ENCODE measurements around the gene EIF3B. TPM values are rescaled to one million over a fixed set of nuclear protein-coding genes. Genes with fewer than 3 reads are reported as not detected.

EIF3B gene
- total RNA-seq, 2 experiments from 2014 or later = 181 to 225 TPM

DNA sequence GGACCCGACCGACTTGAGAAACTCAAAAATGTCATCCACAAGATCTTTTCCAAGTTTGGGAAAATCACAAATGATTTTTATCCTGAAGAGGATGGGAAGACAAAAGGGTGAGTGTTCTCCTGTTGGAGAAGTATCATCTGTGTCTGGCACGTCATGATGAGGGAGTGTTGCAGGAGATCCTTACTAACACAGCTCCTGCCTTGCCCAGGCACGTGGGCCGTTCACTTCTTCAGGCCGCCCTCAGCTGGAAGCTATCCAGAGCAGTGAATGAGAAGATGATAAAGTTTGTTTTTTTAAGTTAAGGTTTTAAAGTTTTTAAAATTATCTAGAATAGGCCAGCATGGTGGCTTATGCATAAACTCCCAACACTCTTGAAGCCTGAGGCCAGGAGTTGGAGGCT is 6.2 kb downstream of the EIF3B start:
- DNase-seq (ENCODE audit: low spot score) = no peak
- H3K79me2 ChIP-seq (ENCODE audit: insufficient read depth, low read depth, low read length) = peaks cover 58% of the 10 kb centered on the region
- ChIA-PET CTCF (ENCODE audit: unreplicated experiment) (no interaction called here), POLR2A (interaction anchor here (1.2 kb wide), 1 partner anchor 242 kb away, joined by 3 read pairs; no protein-coding TSS in a partner anchor)
- H3K9me3 ChIP-seq (ENCODE audit: low read length) = no peaks in the 10 kb centered on the region
- peaks cover 11% of the 10 kb centered on the region for H3K4me1 ChIP-seq (ENCODE audit: insufficient read depth, low read length, poor library complexity, severe bottlenecking)
- no peak overlapping the region for H3K4me2 ChIP-seq (ENCODE audit: low read length)
- BruUV-seq (replicated peaks) = no TSS peak
- no peak overlapping the region for H2AFZ ChIP-seq (ENCODE audit: low read length)
- H3K4me3 ChIP-seq (ENCODE audit: low read depth, low read length, poor library complexity, severe bottlenecking) = no peak overlapping the region
- peaks cover 92% of the 10 kb centered on the region for H3K36me3 ChIP-seq (ENCODE audit: insufficient read depth, low read length)
- H3K9me2 ChIP-seq (ENCODE audit: insufficient read depth, low read length) = no peaks in the 10 kb centered on the region
- no peak for TF ChIP-seq EZH2phosphoT487 (IDR thresholded peaks at IDR 0.05; ENCODE audit: borderline replicate concordance, low read depth, low read length)
- TF ChIP-seq, protein P1, sequence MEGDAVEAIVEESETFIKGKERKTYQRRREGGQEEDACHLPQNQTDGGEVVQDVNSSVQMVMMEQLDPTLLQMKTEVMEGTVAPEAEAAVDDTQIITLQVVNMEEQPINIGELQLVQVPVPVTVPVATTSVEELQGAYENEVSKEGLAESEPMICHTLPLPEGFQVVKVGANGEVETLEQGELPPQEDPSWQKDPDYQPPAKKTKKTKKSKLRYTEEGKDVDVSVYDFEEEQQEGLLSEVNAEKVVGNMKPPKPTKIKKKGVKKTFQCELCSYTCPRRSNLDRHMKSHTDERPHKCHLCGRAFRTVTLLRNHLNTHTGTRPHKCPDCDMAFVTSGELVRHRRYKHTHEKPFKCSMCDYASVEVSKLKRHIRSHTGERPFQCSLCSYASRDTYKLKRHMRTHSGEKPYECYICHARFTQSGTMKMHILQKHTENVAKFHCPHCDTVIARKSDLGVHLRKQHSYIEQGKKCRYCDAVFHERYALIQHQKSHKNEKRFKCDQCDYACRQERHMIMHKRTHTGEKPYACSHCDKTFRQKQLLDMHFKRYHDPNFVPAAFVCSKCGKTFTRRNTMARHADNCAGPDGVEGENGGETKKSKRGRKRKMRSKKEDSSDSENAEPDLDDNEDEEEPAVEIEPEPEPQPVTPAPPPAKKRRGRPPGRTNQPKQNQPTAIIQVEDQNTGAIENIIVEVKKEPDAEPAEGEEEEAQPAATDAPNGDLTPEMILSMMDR (conservative IDR thresholded peaks at IDR 0.05; ENCODE audit: low read length) = no peak
- peaks cover 39% of the 10 kb centered on the region for H4K20me1 ChIP-seq (ENCODE audit: insufficient read depth, low read length)
- intact Hi-C loops (cut with micrococcal nuclease; ENCODE audit: unreplicated experiment) = no loop called here
- H3K27ac ChIP-seq (ENCODE audit: low read depth, low read length, poor library complexity, severe bottlenecking) = no peak overlapping the region

DNA sequence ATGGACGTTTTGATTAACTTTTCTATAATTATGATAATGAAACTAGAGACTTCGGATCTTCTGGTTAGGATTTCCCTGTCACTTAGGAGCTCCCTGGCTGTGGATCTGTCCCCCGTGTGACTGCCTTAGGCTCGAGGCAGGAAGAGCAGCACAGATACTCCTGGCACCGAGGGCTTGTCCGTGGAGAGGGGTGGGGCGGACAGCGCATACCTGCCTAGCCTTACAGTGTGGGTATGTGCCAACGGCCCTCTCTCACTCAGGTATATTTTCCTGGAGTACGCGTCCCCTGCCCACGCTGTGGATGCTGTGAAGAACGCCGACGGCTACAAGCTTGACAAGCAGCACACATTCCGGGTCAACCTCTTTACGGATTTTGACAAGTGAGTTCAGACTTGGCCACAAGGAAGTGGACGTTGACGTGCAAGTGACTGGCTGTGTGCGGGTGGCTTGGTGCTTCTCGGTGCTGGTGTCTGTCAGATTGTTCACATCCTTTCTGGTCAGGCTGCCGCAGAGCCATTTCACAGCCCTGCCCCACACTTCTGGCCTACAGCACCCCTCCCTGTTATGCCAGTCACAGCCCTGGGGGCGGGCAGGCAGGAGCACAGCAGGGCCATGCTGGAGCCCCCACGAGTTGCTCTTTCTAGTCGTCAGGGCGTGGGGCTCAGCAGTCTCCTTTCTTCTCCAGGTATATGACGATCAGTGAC is 7.9 kb downstream of the EIF3B start:
- CTCF ChIA-PET (ENCODE audit: unreplicated experiment) = no interaction called here
- intact Hi-C loops (cut with micrococcal nuclease; ENCODE audit: unreplicated experiment) = no loop called here
- Histone ChIP-seq H3K4me1 (ENCODE audit: insufficient read depth, low read length, poor library complexity, severe bottlenecking) (no peaks in the 10 kb centered on the region), H3K4me2 (ENCODE audit: low read length) (no peak overlapping the region), H4K20me1 (ENCODE audit: insufficient read depth, low read length) (peaks cover 25% of the 10 kb centered on the region), H3K9me2 (ENCODE audit: insufficient read depth, low read length) (no peaks in the 10 kb centered on the region), H3K4me3 (ENCODE audit: low read depth, low read length, poor library complexity, severe bottlenecking) (no peak overlapping the region), H3K36me3 (ENCODE audit: insufficient read depth, low read length) (peaks cover 99% of the 10 kb centered on the region), H2AFZ (ENCODE audit: low read length) (no peak overlapping the region), H3K79me2 (ENCODE audit: insufficient read depth, low read depth, low read length) (peaks cover 40% of the 10 kb centered on the region), H3K9me3 (ENCODE audit: low read length) (no peaks in the 10 kb centered on the region), H3K27ac (ENCODE audit: low read depth, low read length, poor library complexity, severe bottlenecking) (no peak overlapping the region)
- POLR2A ChIA-PET = no interaction called here
- TF ChIP-seq, protein P1 (conservative IDR thresholded peaks at IDR 0.05; ENCODE audit: low read length) = no peak
- TF ChIP-seq EZH2phosphoT487 (IDR thresholded peaks at IDR 0.05; ENCODE audit: borderline replicate concordance, low read depth, low read length) = no peak
- BruUV-seq (replicated peaks) = no TSS peak
- DNase-seq (ENCODE audit: low spot score) = no peak

DNA sequence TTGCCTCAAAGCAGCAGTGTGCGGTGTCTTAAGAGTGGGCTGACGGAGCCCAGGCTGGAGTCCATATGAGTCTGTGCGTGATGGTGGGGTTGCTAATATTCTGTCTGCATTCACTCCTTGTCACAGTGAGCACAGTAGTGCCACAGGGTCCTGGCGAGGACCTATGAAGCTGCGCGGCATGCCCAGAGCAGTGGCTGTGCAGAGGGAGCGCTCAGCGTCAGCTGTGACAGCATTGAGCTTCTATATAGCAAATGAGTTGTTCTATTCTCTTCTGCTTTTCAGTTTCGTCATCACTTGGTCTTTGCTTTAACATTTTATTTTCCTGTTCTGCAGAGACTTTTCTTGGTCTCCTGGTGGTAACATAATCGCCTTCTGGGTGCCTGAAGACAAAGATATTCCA is 14.5 kb downstream of the EIF3B start:
- Histone ChIP-seq H3K79me2 (ENCODE audit: insufficient read depth, low read depth, low read length) (peaks cover 3% of the 10 kb centered on the region; the same call in 1 of the 2 replicates), H3K36me3 (ENCODE audit: insufficient read depth, low read length) (peaks cover 98% of the 10 kb centered on the region), H3K27ac (ENCODE audit: low read depth, low read length, poor library complexity, severe bottlenecking) (no peak overlapping the region), H2AFZ (ENCODE audit: low read length) (no peak overlapping the region), H3K4me1 (ENCODE audit: insufficient read depth, low read length, poor library complexity, severe bottlenecking) (no peaks in the 10 kb centered on the region), H3K9me3 (ENCODE audit: low read length) (no peaks in the 10 kb centered on the region), H3K9me2 (ENCODE audit: insufficient read depth, low read length) (no peaks in the 10 kb centered on the region), H3K4me2 (ENCODE audit: low read length) (no peak overlapping the region), H4K20me1 (ENCODE audit: insufficient read depth, low read length) (0 out of 2 replicates have a peak, but pooled peaks cover 5% of the 10 kb centered on the region), H3K4me3 (ENCODE audit: low read depth, low read length, poor library complexity, severe bottlenecking) (no peak overlapping the region)
- POLR2A ChIA-PET = no interaction called here
- TF ChIP-seq EZH2phosphoT487 (IDR thresholded peaks at IDR 0.05; ENCODE audit: borderline replicate concordance, low read depth, low read length) = no peak
- TF ChIP-seq, protein P1 (conservative IDR thresholded peaks at IDR 0.05; ENCODE audit: low read length) = no peak
- intact Hi-C loops (cut with micrococcal nuclease; ENCODE audit: unreplicated experiment) = no loop called here
- DNase-seq (ENCODE audit: low spot score) = no peak
- CTCF ChIA-PET (ENCODE audit: unreplicated experiment) = no interaction called here
- BruUV-seq (replicated peaks) = no TSS peak

Data from OCI-LY7 (cell line).